NAMALWA (cell line): ENCODE results near the gene RPRD1B.
"Not testable (repeated sequence)": the region's sequence is repeated elsewhere in the genome, so short reads cannot be mapped to it uniquely, and the experiment has no call there.

Experiments
- DNase-seq: peaks from one replicate; pipeline ENCODE4 v3.0.0-alpha.2; 2015; ENCODE audit warnings: low spot score

Gene RPRD1B

DNA sequence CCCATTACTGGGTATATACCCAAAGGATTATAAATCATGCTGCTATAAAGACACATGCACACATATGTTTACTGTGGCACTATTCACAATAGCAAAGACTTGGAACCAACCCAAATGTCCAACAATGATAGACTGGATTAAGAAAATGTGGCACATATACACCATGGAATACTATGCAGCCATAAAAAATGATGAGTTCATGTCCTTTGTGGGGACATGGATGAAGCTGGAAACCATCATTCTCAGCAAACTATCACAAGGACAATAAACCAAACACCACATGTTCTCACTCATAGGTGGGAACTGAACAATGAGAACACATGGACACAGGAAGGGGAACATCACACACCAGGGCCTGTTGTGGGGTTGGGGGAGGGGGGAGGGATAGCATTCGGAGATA, 73.8 kb downstream of the RPRD1B start:
- DNase-seq: not testable (repeated sequence)

DNA sequence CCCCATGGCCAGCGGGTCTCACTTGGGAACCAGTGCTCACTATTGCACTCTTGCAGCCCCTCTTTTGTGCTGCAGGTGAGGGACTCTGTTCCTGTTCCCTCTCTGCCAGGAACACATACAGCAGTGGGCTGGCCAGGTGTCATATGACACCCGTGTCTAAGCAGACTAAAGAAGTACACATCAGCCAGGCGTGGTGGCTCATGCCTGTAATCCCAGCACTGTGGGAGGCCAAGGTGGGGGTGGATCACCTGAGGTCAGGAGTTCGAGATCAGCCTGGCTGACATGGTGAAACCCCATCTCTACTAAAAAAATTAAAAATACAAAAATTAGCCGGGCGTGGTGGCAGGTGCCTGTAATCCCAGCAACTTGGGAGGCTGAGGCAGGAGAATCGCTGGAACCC, 74.4 kb downstream of the RPRD1B start:
- DNase-seq: not testable (repeated sequence)

DNA sequence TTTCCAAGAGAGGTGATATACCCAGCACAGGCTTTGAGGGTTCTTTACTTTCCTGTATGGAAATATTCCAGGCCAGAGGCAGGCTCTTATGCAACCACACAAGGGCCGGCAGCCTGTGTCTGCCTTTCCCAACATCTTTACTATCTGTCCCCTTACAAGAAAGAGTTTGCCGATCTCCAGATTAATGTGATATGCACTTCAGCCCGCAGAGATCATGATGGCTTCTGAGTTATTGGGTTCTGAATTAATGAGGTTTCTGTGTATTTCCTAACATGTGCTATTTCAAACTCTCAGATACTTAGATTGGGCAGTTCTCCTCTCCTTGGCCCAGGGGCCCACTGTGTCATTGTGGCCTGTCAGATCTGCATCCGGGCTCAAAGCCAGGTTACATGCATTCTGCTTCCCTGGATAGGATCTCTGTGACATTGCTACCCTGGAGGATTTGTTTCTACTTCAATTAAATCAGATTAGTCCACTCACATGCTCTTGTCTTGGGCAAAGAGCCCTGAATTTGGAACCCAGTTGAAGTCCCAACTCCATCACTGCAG, 75.0 kb downstream of the RPRD1B start:
- no peak for DNase-seq

DNA sequence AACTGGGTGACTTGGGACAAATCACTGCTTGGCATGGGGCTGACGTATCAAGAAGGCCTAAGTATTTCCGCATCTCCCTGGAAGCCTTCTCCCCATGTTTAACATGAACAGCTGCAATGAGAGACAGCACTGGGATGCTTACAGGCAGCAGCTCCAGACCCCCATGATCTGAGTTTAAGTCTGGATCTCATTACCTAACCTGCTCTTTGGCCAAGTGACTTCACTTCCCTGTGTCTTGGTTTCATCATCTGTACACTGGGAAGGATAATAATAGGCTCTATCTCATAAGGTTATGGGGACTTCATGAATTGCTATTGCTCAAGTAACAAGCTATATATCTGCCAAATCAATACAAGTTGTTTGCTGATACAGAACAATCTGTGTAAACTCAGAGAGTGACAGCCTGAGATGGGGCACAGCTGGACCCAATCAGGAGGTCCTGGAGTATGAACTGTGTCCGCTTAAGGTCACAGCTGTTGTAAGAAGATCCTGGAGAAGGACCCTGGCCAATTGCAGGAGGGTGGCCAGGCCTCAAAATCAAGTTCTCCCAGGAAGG, 75.5 kb downstream of the RPRD1B start:
- DNase-seq: no peak

DNA sequence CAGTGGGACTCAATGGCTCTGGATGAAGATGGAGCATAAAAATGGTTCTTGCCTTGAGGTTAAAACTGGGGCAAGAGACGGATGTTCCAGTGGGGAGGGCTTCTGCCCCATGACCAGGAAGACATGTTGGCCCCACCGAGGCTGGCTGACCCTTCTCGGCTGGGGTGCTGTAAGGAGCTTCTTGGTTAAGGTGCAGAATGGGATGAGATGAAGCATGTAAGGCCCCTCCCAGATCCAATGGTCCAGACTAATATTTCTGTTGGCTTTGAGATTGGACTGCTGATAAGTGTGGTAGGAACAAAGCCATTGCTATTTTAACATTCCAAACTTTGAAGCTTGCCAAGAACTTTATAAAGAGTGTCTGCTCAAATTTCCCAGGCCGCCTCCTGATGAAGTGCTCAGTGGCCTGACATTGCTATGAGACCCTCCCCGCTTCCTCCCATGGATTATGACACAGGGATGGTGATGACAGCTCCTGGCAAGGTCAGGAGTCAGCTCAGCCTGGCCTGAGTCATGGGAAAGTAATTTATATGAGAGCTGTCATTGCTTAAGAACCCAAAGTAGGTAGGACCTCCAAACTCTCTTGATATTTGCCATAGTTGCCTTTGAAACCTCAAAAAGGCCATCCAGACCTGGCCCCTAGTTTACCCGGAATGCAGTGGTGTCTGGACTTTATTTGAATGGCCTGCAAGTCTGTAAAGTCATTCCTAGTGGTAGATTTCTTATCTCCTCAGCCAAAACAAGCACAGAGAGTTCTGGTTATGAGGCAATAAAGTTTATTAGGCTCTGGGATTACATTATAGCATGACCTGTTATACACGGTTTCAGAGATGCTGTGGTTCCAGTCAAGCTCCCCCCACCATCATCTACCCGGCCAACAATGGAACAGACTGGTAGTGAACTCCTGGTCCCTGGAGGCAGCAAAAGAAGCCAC, 76.3 kb downstream of the RPRD1B start:
- DNase-seq: no peak

DNA sequence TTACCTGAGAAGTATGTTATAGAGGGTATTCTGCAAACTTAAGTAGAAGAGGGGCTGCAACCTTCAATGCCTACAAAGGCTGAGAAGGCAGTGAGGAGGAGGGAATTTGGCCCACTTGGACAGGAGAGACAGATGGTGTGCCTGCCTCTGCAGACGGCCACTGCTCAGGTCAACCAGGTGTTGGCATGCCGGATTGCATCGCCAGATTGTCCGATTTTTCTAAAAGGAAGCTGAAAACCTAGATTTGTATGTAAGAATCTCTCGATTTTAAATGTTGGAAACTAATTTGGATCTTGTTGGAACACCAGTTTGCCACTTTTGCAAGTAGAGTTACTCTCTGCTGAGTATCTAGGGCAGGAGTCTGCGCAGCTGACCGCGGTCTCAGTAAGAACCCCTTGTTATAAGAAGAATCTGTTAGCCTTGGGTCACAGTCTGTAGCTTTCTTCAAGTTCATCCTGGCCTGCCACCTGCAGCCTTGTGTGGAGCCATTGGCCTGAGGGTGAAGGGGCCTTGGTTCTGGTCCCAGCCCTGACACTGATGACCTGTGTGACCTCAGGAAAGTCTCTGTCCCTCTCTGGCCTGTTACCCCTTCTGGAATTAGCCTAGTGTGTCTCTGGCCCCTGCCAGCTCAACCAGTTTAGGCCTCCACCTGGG, 77.1 kb downstream of the RPRD1B start:
- no peak for DNase-seq

DNA sequence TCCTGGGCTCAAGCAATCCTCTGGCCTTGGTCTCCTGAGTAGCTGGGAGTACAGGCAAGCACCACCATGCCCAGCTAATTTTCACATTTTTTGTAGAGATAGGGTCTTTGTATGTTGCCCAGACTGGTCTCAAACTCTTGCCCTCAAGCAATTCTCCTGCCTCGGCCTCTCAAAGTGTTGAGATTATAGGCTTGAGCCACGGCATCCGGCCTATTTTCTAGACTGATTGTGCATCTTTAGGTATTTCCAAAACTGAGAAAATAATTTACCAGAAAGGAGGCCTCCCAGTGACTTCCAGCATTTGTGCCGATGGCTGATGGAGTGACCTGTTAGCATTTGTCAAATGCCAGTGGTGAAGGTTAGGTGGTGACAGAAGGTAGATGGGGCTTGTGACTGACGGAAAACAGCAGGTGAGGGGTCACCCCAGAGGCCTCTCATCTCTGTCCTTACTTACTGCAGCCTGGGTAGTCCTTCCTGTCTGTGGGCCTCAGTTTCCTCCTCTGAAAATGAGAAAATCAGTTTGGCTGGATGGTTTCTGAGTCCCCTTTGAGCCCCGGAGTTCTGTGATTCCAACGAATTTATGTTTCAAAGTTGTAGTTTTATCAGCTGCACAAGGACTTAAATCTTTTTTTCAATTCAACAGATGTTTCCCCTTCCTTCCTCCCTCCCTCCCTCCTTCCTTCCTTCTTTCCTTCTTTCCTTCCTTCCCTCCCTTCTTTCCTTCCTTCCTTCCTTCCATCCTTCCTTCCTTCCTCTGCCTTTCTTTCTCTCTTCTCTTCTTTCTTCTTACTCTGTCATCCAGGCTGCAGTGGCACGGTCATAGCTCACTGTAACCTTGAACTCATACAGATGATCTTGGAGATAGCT, 78.1 kb downstream of the RPRD1B start:
- DNase-seq: no peak

DNA sequence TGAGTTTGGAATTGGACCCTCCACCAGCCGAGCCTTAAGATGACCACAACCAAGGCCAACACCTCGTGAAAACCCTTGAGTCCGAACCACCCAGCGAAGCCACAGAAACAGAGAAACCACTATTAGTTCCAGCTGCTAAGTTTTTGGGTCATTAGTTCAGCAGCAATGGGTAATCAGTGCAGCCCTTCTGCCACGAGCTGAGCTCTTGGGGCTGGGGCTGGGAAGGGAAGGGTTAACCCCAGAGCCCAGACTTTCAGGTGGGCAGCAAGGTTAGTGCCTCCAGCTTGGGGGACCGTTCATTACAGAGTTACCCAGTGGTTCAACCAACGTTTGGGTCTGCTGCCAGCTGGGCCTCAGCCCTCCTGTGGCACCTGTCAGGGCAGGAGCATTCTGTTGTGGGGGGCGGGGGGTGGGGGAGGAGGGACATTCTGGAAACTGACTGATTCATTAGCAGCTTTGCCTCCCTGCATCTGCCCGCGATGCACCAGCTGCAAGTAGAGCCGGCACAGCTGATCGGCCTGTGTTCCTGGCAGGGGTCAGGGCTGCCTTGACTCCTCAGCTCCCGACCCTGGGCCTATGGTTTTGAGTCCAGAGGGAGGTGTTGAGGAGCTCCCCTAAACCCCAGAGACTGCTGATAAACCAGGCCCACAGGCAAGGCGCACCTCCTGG, 78.8 kb downstream of the RPRD1B start:
- DNase-seq: no peak

DNA sequence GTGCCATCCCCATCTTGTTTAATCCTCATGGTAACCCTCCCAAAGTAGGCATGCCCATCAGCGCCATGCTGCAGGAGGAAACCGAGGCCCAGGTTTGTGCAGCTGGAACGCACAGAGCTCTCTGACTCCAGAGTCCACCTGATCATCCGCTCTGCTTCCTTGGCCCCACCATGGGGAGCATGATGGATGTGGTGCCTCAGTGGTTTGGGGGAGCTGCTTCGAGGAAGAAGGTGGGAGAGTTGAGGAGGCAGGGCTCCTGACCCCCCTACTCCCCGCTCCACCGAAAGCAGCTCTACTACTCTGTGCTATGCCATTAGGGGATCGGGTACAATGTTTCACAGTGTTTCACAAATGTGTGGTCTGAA, 79.4 kb downstream of the RPRD1B start:
- no peak for DNase-seq

DNA sequence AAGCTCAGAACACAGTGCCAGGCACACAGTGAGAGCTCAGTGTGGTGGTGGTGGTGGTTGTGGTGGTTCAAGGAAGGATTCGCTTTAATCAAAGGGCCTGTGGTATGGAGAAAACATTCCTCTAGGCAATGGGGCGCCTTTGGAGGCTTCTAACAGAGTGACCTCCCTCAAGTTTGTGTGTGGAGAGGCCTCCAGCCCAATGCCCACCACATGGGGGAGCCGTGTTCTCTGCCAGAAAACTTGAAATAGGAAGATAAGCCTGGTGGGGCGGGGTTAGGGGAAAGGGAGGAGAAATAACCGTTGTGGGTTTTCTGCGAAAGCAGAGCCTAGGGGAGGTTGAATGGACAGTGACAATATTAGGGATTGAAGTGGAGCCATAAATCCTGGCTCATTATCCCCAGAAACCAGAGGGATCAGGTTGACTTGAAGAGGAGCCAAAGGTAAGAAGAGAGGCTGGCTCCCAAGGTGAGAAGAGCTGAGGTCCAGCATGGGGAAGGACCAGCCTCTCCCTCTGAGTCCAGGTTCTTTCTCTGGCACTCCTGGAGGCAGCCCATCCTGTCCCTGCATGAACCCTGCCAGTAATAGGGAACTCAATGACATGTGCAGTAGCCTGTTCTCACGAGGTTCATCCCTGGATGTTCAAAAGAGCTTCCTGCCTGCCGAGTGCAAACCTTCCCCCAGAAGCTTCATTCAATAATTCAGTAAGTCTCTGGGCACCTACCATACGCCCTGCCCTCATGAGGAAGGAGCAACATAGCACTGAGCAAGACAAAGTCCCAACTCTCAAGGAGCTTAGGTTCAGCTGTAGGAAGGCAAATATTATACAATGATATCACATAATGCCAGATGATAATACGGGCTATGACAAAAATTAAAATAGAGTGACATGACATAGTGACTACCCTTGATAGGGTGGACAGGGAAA, 80.1 kb downstream of the RPRD1B start:
- DNase-seq: peak; percentile 44

DNA sequence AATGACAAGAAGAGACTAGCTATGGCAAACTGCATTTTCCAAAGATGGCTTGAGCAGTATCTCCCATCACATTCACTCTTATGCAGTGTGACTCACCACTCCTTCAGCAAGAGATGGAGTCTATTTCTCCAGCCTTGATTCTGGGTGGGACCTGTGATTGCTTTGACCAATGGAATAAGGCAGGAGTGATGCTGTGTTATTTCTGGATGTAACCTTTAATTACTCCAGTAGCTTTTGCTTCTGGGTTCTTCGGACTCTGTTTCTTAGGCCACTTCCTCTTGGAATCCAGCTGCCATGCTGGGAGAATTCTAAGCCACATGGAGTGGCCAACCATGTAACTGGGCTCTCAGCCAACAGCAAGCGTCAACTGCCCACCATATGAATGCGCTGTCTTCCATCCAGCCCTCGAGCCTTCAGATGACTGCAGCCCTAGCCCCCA, 80.8 kb downstream of the RPRD1B start:
- DNase-seq: no peak

DNA sequence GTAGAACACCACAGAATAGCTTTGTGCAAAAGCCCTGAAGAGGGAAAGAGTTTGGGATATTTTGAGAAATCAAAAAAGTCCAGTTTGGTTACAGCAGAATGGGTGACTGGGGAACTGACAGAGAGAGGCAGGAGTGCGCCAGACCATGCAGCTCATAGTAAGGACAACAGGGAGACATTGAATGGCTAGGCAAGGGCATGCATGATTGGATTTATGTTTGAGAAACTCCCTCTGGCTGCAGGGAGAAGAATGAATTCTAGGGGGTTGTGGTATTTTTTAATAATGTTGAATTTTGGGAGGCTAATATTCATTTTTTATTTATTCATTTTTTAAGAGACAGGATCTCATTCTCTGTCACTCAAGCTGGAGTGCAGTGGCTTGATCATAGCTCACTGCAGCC, 81.7 kb downstream of the RPRD1B start:
- no peak for DNase-seq

DNA sequence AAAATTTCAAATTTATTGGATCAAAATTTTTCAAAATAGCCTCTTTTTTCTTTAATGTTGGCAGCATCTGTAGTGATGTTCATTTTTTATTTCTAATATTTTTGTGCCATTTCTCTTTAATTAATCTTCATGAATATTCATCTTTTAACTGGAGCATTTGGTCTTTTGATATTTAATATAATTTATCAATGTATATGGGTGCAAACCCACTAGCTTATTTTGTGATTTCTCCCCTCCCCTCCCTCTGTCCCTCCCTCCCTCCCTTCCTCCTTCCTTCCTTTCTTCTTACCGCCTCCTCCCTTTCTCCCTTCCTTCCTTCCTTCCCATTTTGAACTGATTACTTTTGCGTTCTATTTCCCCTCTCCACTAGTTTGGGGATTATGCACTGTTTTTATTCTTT, 82.3 kb downstream of the RPRD1B start:
- DNase-seq: no peak

DNA sequence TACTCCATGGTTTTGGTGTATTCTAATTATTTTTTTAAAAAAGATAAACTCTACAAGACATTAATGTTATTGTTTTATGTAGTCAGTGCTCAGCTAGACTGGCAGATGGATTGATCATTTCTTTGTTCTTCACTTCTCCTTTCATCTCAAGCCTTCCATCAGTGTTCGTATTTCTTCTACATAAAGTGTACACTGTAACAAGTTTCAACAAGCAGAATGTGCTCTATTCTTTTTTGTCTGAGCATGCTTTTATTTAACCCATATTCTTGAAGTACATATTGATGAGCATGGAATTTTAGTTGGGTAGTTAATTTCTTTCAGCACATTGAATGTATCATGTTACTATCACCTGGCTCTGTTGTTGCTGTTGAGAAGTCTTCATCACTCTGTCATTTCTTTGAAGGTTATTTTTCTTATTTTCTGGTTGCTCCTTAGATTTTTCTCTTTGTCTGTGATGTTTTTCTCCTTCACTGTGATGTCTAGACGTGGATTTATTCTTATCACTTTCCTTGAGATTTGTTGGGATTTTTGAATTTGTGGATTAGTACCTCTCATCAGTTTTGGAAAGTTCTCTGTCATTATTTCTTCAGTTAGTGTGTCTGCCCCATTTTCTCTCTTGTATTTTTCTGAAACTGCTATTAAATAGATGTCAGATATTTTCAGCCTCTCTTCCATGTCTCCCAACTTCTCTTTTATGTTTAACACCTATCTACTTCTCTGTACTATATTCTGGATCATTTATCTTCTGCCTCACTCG, 83.0 kb downstream of the RPRD1B start:
- DNase-seq: no peak

DNA sequence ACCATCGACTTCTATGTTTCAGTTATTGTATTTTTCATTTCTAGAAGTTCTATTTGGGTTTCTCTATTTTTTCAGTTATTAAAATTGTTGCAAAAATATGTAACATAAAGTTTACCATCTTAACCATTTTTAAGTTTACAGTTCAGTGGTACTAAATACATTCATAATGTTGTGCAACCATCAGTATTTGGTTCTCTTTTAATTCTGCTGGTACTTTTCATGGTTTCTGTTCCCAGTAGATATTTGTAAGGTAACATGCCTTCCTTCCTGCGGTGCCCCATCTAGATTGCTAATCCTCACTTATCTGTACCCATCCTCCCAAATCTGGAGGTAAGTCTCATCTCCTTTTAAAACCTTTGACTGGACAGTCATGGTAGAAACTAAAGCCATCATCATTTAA, 83.7 kb downstream of the RPRD1B start:
- DNase-seq: no peak

DNA sequence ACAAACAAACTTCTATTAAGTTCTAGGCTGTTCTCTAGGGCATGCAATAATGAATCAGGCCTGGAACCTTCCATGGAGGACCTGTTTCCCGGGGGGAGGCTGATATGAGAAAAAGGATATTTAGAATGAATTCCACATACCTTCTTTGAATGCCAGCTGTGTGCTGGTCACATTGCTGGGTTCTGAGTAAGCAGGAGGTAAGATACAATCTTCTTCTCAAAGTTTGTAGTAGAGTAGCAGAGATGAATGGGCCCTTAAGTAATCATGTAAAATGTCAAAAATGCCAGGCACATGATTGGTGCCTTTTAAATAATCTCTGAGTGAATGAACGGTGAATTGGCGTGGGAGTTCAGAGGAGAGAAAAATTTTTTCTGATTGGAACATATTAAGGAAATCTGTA, 84.1 kb downstream of the RPRD1B start:
- DNase-seq: no peak

DNA sequence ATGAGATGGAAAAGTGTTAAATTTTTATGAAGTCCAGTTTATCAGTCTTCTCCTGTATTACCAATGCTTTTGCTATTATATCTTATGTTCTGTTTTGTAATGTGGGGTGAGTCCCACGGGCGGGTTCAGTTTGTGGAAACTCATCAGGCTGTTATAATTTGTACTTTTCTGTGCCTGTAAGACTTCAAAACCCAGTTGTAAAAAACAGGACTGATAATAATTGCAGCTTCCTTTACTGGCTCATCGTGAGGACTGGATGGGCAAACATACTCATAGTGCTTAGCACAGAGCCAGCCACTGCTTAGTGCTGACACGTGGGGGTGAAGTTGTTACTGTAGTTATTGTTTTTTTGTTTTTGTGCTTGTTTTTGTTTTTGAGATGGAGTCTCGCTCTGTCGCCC, 85.9 kb downstream of the RPRD1B start:
- no peak for DNase-seq

DNA sequence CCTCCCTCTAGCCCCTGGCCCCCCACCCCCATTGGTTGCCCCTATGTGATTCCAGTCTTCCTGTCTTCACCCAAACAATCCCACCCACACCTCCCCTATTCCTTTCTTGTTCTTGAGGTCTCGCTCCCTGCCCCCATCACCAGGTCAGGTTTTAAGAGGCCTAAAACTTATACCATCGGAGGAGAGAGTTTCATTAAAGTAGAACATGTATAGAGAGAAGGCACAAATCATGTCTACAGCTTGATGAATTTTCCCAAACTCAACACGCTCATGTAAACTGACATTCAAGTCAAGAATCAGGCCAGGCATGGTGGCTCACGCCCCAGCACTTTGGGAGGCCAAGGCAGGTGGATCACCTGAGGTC, 87.1 kb downstream of the RPRD1B start:
- DNase-seq: no peak

DNA sequence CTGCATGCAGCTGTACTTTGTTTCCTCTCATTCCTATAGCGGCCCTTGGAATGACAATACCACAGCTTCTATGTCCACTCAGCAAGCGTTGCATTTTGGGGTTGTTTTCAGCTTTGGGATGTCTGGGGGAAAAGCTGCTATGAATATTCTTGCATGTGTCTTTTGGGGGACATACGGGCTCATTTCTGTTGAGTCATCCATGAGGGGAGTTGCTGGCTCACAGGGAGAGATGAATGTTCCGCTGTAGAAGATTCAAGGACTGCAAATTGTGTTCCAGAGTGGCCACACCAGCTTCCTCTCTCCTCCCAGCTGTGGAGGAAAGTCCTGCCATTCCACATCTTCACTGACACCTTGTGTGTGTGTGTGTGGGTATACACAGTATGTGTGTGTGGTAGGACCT, 88.2 kb downstream of the RPRD1B start:
- DNase-seq: no peak
